Upper lobe of right lung (tissue), 1 donor: ENCODE results near the gene ARSA. TPM values are rescaled to one million over a fixed set of nuclear protein-coding genes. Genes with fewer than 3 reads are reported as not detected.

Experiments
- ATAC-seq: fragments of 200-7000 bp; cut with Tn5 transposase; one replicate; pipeline ENCODE4 v1.9.1; 2020; ENCODE audit warnings: mild to moderate bottlenecking, moderate library complexity
- DNase-seq: peaks from one replicate; pipeline ENCODE4 v3.0.0-alpha.2; 2020
- H3K27ac ChIP-seq: fragments of 200-600 bp; one replicate; pipeline ENCODE4 v1.8.0; 2022
- H3K27me3 ChIP-seq: fragments of 200-600 bp; one replicate; pipeline ENCODE4 v1.8.0; 2022; ENCODE audit warnings: mild to moderate bottlenecking
- H3K36me3 ChIP-seq: fragments of 200-600 bp; one replicate; pipeline ENCODE4 v1.8.0; 2022
- H3K4me1 ChIP-seq: fragments of 200-600 bp; one replicate; pipeline ENCODE4 v1.8.0; 2022
- H3K4me3 ChIP-seq: fragments of 200-600 bp; one replicate; pipeline ENCODE4 v1.8.0; 2022; ENCODE audit warnings: mild to moderate bottlenecking
- H3K9me3 ChIP-seq: fragments of 200-600 bp; one replicate; pipeline ENCODE4 v1.8.0; 2022
- CTCF ChIP-seq: fragments of 200-600 bp; IDR thresholded peaks from one replicate; pipeline ENCODE4 v1.8.0; 2022; ENCODE audit warnings: antibody characterized with exemption
- intact Hi-C: fragments of 100-400 bp; cut with DNase I; formaldehyde crosslinking; loops from one replicate; pipeline ENCODE4 v1.11.0; 2022
- total RNA-seq: library from RNA; stranded (reverse); fragmentation: NEBNext Ultra II Directional; extraction: Animal tissue kit (Norgen Biotek cat#: 25700); gene quantifications from one replicate; pipeline ENCODE4 v1.2.1, GENCODE V29; 2021
- donor health status: DM: no; HTN: yes; CAD: no; lungs with severe emphysema.

Gene ARSA
- total RNA-seq, 1 donor from 2014 or later, result 46.4 TPM

GRCh38 chr22:50600538-50600937 is 27.4 kb downstream of the ARSA start, which contains the start of gene MAPK8IP2:
Gene MAPK8IP2 (plus strand): TSS chr22:50600793. CDS start chr22:50600819, 26 bp downstream.
- no peak for DNase-seq
- no peak for TF ChIP-seq CTCF
- no peak within 1 kb of the TSS for H3K27ac ChIP-seq
- intact Hi-C loops, result no loop called here
- peak within 1 kb of the TSS; percentile 37 for H3K4me3 ChIP-seq
- ATAC-seq, result peak; percentile 52
- no peaks in the 10 kb centered on the region for H3K36me3 ChIP-seq
- H3K4me1 ChIP-seq, result no peaks in the 10 kb centered on the region
- no peaks in the 10 kb centered on the region for H3K9me3 ChIP-seq
- peaks cover 55% of the 10 kb centered on the region for H3K27me3 ChIP-seq

GRCh38 chr22:50599816-50600455 is 28.0 kb downstream of the ARSA start:
- Histone ChIP-seq H3K36me3 (no peaks in the 10 kb centered on the region), H3K4me1 (no peaks in the 10 kb centered on the region), H3K4me3 (peak overlapping the region; percentile 37), H3K9me3 (no peaks in the 10 kb centered on the region), H3K27me3 (peaks cover 51% of the 10 kb centered on the region), H3K27ac (no peak overlapping the region)
- ATAC-seq (peak; percentile 85), DNase-seq (no peak)
- no peak for TF ChIP-seq CTCF
- intact Hi-C loops, result no loop called here

DNA sequence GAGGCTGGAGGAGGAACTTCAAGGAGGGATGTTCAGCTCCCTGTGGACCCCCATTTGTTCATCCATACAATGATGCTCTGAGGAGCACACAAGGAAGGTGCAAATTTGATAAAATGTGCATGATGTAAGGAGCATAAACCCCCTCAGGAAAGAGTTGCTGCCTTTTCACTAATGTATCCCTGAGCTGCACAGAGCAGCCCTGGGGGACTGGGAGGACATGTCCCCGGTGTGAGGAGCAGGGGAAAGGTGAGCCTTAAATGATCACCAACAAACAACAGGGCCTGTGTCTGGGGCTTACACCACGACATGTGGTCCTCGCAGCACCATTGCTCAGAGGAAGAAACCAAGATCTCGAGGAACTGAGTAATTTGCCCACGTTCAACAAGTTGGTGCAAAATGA is 30.9 kb downstream of the ARSA start:
- no peak for TF ChIP-seq CTCF

DNA sequence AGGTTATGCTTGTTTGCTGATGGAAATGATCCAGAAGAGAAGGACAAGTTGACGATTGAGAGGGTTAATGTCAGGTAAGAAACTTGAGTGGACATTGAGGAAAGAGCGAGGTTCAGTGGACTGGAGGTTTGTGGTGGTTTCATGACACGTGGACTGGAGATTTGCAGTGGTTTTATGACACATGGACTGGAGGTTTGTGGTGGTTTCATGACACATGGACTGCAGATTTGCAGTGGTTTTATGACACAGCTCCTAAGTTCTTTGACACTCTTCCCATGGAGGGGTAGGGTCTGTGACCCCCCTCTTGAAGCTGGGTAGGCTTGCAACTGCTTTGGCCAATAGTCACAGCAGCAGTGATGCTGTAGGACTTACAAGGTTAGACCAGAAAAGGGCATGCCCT is 32.8 kb downstream of the ARSA start:
- Histone ChIP-seq H3K27me3 (peaks cover 17% of the 10 kb centered on the region), H3K9me3 (no peaks in the 10 kb centered on the region), H3K36me3 (no peaks in the 10 kb centered on the region), H3K4me3 (no peak overlapping the region), H3K4me1 (no peaks in the 10 kb centered on the region), H3K27ac (no peak overlapping the region)
- DNase-seq, result no peak
- TF ChIP-seq CTCF, result no peak
- no peak for ATAC-seq
- intact Hi-C loops, result no loop called here

More for the DNA sequence above, 30.9 kb downstream of the ARSA start:
- Histone ChIP-seq H3K4me3 (no peak overlapping the region), H3K36me3 (no peaks in the 10 kb centered on the region), H3K4me1 (no peaks in the 10 kb centered on the region), H3K27me3 (peaks cover 26% of the 10 kb centered on the region), H3K27ac (no peak overlapping the region), H3K9me3 (no peaks in the 10 kb centered on the region)
- intact Hi-C loops, result no loop called here
- DNase-seq, result peak; percentile 15
- ATAC-seq, result no peak

DNA sequence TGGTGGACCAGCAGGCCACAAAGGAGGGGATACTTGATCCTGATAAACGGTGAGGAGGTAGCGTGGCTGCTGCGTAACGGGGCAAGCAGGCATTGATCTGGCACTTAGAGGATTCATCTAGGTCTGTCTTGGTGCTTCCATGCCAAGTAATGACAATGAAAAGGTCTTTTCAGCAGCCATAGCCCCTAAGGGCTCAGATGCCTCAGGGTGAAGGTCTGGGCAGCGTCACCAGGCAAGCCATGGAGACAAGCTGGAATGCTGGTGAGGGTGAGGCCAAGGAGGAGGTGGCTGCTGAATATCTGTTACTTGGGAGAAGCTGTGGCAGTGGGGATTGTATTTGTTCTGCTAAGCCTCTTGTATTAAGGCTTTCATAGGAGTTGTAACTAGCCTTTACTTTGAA is 40.5 kb downstream of the ARSA start:
- intact Hi-C loops, result no loop called here
- Histone ChIP-seq H3K36me3 (no peaks in the 10 kb centered on the region), H3K27ac (no peak overlapping the region), H3K4me1 (peaks cover 4% of the 10 kb centered on the region), H3K9me3 (no peaks in the 10 kb centered on the region), H3K27me3 (no peaks in the 10 kb centered on the region), H3K4me3 (no peak overlapping the region)
- TF ChIP-seq CTCF, result no peak
- peak; percentile 25 for DNase-seq
- no peak for ATAC-seq
